A673 (cell line): Measurements from ENCODE around the gene METTL24.

Experiments
- CTCF ChIP-seq: fragments of 300-800, 200-600 bp; sonication (generic); conservative IDR thresholded peaks from 2 replicates; pipeline ENCODE4 v1.5.1; 2017; ENCODE audit warnings: low read depth, mild to moderate bottlenecking, antibody characterized with exemption, low read length, moderate library complexity, mixed read lengths
- EZH2 ChIP-seq: fragments of 200-600 bp; sonication (generic); IDR thresholded peaks from 2 replicates; pipeline ENCODE4 v1.6.1; 2017; ENCODE audit warnings: borderline replicate concordance, low read depth, mild to moderate bottlenecking, mixed read lengths, antibody characterized with exemption, low read length; ENCODE audit not compliant: poor library complexity, severe bottlenecking

- TF ChIP-seq CTCF: no peak
- TF ChIP-seq EZH2: no peak
Observed at GRCh38 chr6:110348961-110349690, 9.0 kb downstream of the METTL24 start.
